PC-3 (cell line): ENCODE measurements around the gene FES. TPM values are rescaled to one million over a fixed set of nuclear protein-coding genes. Genes with fewer than 3 reads are reported as not detected.

Source experiments
- ATAC-seq: fragments of 200-7000 bp; cut with Tn5 transposase; 2 replicates; pipeline ENCODE4 v1.9.1; 2020; ENCODE audit warnings: mild to moderate bottlenecking, moderate library complexity
- BruUV-seq: library from RNA; stranded (reverse); fragments of 400-500 nt; replicated peaks from 2 replicates; lab custom pipeline; 2021; lab: Mats Ljungman, UMichigan
- CTCF ChIA-PET: fragments of 300-600 bp; sonication (Branson Sonifier 250); formaldehyde crosslinking; loops from one replicate; lab custom pipeline; 2022; ENCODE audit warnings: antibody characterized with exemption; lab: Charles Lee
- POLR2A ChIA-PET: fragments of 300-600 bp; sonication (Branson Sonifier 250); formaldehyde crosslinking; loops from one replicate; lab custom pipeline; 2022; ENCODE audit warnings: antibody characterized with exemption; ENCODE audit not compliant: unreplicated experiment; lab: Charles Lee
- DNase-seq: peaks from one replicate; pipeline ENCODE4 v3.0.0-alpha.2; 2015
- H2AFZ ChIP-seq: fragments of 300-600 bp; sonication (generic); 2 replicates; pipeline ENCODE4 v1.6.0; 2016; ENCODE audit warnings: antibody characterized with exemption, low read length
- H3F3A ChIP-seq: fragments of 300-600 bp; sonication (generic); one replicate; pipeline ENCODE4 v1.6.0; 2017; ENCODE audit warnings: antibody characterized with exemption, low read length, control low read depth, mild to moderate bottlenecking; ENCODE audit not compliant: unreplicated experiment
- H3K27ac ChIP-seq: fragments of 300-600 bp; sonication (generic); 2 replicates; pipeline ENCODE4 v1.5.1; 2016; ENCODE audit warnings: mild to moderate bottlenecking, low read length
- H3K27me3 ChIP-seq: fragments of 300-600 bp; sonication (generic); 2 replicates; pipeline ENCODE4 v1.6.1; 2016; ENCODE audit warnings: low read length, mixed read lengths
- H3K36me3 ChIP-seq: fragments of 300-600 bp; sonication (generic); 2 replicates; pipeline ENCODE4 v1.6.1; 2016; ENCODE audit warnings: low read depth, mixed run types, low read length, mixed read lengths
- H3K4me1 ChIP-seq: fragments of 300-600 bp; sonication (generic); 2 replicates; pipeline ENCODE4 v1.5.1; 2016; ENCODE audit warnings: low read length; ENCODE audit not compliant: insufficient read depth
- H3K4me2 ChIP-seq: fragments of 300-600 bp; sonication (generic); 2 replicates; pipeline ENCODE4 v1.6.0; 2016; ENCODE audit warnings: low read length
- H3K4me3 ChIP-seq: fragments of 300-600 bp; sonication (generic); 2 replicates; pipeline ENCODE4 v1.5.1; 2016; ENCODE audit warnings: mild to moderate bottlenecking, low read length, mixed read lengths
- H3K79me2 ChIP-seq: fragments of 300-600 bp; sonication (generic); 2 replicates; pipeline ENCODE4 v1.6.1; 2017; ENCODE audit warnings: low read length, mixed read lengths
- H3K9ac ChIP-seq: fragments of 300-600 bp; sonication (generic); 2 replicates; pipeline ENCODE4 v1.6.0; 2016; ENCODE audit warnings: mild to moderate bottlenecking, low read length
- H3K9me2 ChIP-seq: fragments of 300-600 bp; sonication (generic); replicated peaks from 2 replicates; pipeline ENCODE4 v1.6.1; 2016; ENCODE audit warnings: mixed run types, low read length, mixed read lengths
- H3K9me3 ChIP-seq: fragments of 300-600 bp; sonication (generic); 2 replicates; pipeline ENCODE4 v1.6.1; 2016; ENCODE audit warnings: low read length, mixed read lengths
- H4K20me1 ChIP-seq: fragments of 300-600 bp; sonication (generic); 2 replicates; pipeline ENCODE4 v1.6.1; 2016; ENCODE audit warnings: low read length, mixed read lengths
- CTCF ChIP-seq: fragments of 300-600 bp; sonication (generic); conservative IDR thresholded peaks from 2 replicates; pipeline ENCODE4 v1.5.1; 2017; ENCODE audit warnings: antibody characterized with exemption, low read depth, mild to moderate bottlenecking, low read length
- EZH2 ChIP-seq: fragments of 300-600 bp; sonication (generic); IDR thresholded peaks from one replicate; pipeline ENCODE4 v1.6.1; 2017; ENCODE audit warnings: antibody characterized with exemption, mild to moderate bottlenecking, low read length; ENCODE audit not compliant: unreplicated experiment
- EZH2phosphoT487 ChIP-seq: fragments of 300-600 bp; sonication (generic); IDR thresholded peaks from 2 replicates; pipeline ENCODE4 v1.6.1; 2018; ENCODE audit warnings: mild to moderate bottlenecking, antibody characterized with exemption, low read length, borderline replicate concordance
- intact Hi-C: fragments of 100-400 bp; cut with micrococcal nuclease; formaldehyde crosslinking; loops from 2 replicates; pipeline ENCODE4 v1.9.0; 2023
- total RNA-seq: library from RNA; depleted of rRNA; stranded (reverse); fragments of >200 nt; gene quantifications from 2 replicates; pipeline ENCODE4 v1.2.3, GENCODE V29; 2014

Gene FES
- total RNA-seq, 1 experiment from 2014 or later = 2.8 TPM

DNA sequence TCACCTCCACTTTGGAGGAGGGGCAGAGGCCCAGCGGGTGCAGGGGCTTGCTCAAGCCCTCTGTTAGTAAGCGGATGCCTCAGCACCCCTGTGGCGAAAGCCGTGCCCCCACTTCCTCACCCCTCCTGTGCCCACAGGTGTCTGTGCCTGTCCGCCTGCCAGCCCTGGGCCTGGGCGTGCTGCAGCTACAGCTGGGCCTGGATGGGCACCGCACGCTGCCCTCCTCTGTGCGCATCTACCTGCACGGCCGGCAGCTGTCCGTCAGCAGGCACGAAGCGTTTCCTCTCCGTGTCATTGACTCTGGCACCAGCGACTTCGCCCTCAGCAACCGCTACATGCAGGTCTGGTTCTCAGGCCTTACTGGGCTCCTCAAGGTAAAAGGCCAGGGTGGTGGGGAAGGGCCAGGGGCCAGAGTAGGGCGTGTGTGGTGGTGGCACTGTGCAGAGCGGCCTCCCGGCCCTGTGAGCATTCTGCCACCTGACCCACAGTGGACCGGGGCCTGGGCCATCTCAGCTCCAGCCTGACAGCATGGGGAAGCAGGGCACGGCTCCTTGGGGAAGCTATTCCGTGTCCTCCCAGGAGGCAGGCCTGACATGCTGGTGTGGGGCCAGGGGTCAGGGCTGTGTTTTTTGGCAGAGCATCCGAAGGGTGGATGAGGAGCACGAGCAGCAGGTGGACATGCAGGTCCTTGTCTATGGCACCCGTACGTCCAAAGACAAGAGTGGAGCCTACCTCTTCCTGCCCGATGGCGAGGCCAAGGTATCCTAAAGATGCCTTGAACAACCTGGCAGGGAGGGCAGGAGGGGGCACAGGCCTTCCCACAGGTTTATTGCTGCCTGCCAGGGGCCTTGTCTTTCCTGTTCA lies 27.8 kb downstream of the FES start:
- no peaks in the 10 kb centered on the region for H3K4me1 ChIP-seq
- intact Hi-C loops = no loop called here
- POLR2A ChIA-PET = no interaction called here

DNA sequence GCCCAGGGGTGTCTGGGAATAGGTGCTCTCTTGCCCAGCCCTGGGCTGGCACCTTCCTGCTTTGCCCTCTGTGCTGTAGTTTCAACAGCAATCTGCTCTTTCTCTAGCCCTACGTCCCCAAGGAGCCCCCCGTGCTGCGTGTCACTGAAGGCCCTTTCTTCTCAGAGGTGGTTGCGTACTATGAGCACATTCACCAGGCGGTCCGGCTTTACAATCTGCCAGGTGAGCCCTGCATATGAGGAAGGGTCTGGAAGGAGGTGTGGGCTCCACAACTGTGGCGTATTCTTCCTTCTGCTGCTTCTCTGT lies 28.4 kb downstream of the FES start:
- H3K27ac ChIP-seq = no peak overlapping the region
- no peaks in the 10 kb centered on the region for H3F3A ChIP-seq
- no peaks in the 10 kb centered on the region for H4K20me1 ChIP-seq
- H3K27me3 ChIP-seq = no peaks in the 10 kb centered on the region
- POLR2A ChIA-PET = no interaction called here
- H2AFZ ChIP-seq = no peak overlapping the region
- no peak overlapping the region for H3K4me3 ChIP-seq
- CTCF ChIA-PET = no interaction called here
- H3K9me2 ChIP-seq = no peaks in the 10 kb centered on the region
- H3K36me3 ChIP-seq = no peaks in the 10 kb centered on the region; the same call in 1 of the 2 replicates
- no peaks in the 10 kb centered on the region for H3K79me2 ChIP-seq
- ATAC-seq (no peak), DNase-seq (no peak)
- intact Hi-C loops = no loop called here
- BruUV-seq = no TSS peak
- no peak overlapping the region for H3K4me2 ChIP-seq
- no peak overlapping the region for H3K9ac ChIP-seq
- H3K4me1 ChIP-seq = no peaks in the 10 kb centered on the region
- H3K9me3 ChIP-seq = no peaks in the 10 kb centered on the region
- TF ChIP-seq EZH2 (no peak), CTCF (no peak), EZH2phosphoT487 (no peak)

More for the DNA sequence above, 27.8 kb downstream of the FES start:
- Histone ChIP-seq H3K9ac (no peak overlapping the region), H3F3A (no peaks in the 10 kb centered on the region), H3K9me3 (no peaks in the 10 kb centered on the region), H2AFZ (no peak overlapping the region), H3K4me3 (no peak overlapping the region), H3K4me2 (no peak overlapping the region), H4K20me1 (no peaks in the 10 kb centered on the region), H3K9me2 (no peaks in the 10 kb centered on the region), H3K27me3 (no peaks in the 10 kb centered on the region), H3K79me2 (no peaks in the 10 kb centered on the region), H3K27ac (no peak overlapping the region), H3K36me3 (peaks cover 2% of the 10 kb centered on the region; the same call in 1 of the 2 replicates)
- ATAC-seq (no peak), DNase-seq (no peak)
- CTCF ChIA-PET = no interaction called here
- TF ChIP-seq EZH2phosphoT487 (no peak), EZH2 (no peak), CTCF (no peak)
- no TSS peak for BruUV-seq

GRCh38 chr15:90913398-90913944 lies 29.2 kb downstream of the FES start:
- Histone ChIP-seq H3K4me3 (no peak overlapping the region), H3K9me2 (no peaks in the 10 kb centered on the region), H3F3A (no peaks in the 10 kb centered on the region), H3K27ac (no peak overlapping the region), H3K4me2 (no peak overlapping the region), H3K79me2 (no peaks in the 10 kb centered on the region), H2AFZ (no peak overlapping the region), H3K4me1 (no peaks in the 10 kb centered on the region), H3K36me3 (no peaks in the 10 kb centered on the region; the same call in 1 of the 2 replicates), H3K27me3 (no peaks in the 10 kb centered on the region), H4K20me1 (no peaks in the 10 kb centered on the region), H3K9ac (no peak overlapping the region), H3K9me3 (no peaks in the 10 kb centered on the region)
- CTCF ChIA-PET = interaction anchor here (0.8 kb wide), 1 partner anchor 11 kb away, joined by 4 read pairs; the partner anchor contains the start of gene MAN2A2
- no peak for TF ChIP-seq EZH2phosphoT487
- TF ChIP-seq CTCF = no peak
- TF ChIP-seq EZH2 = no peak
- DNase-seq (no peak), ATAC-seq (no peak)
- intact Hi-C loops = no loop called here
- POLR2A ChIA-PET = no interaction called here
- no TSS peak for BruUV-seq
